WTC11 (cell line): ENCODE data around the gene CFAP100. TPM values are rescaled to one million over a fixed set of nuclear protein-coding genes. Genes with fewer than 3 reads are reported as not detected.

Source experiments
- ATAC-seq: fragments of 200-7000 bp; cut with Tn5 transposase; 2 replicates; pipeline ENCODE4 v1.10.0; 2021; ENCODE audit warnings: mild to moderate bottlenecking, moderate library complexity
- CTCF ChIA-PET: fragments of 300-600 bp; sonication (Branson Sonifier 250); formaldehyde crosslinking; loops from one replicate; lab custom pipeline; 2021; ENCODE audit warnings: antibody characterized with exemption; lab: Charles Lee
- POLR2A ChIA-PET: fragments of 350-600 bp; sonication (Branson Sonifier 250); formaldehyde crosslinking; loops from one replicate; lab custom pipeline; 2021; ENCODE audit warnings: antibody characterized with exemption; lab: Charles Lee
- DNase-seq: peaks from one replicate; pipeline ENCODE4 v3.0.0; 2021; ENCODE audit warnings: low spot score
- H3K27ac Mint-ChIP-seq: 2 replicates; pipeline ENCODE4 v1.8.0; 2021; ENCODE audit warnings: mixed read lengths
- H3K27me3 Mint-ChIP-seq: 2 replicates; pipeline ENCODE4 v1.8.0; 2021; ENCODE audit warnings: low read depth, mild to moderate bottlenecking, moderate library complexity, mixed read lengths
- H3K36me3 Mint-ChIP-seq: 2 replicates; pipeline ENCODE4 v1.8.0; 2021; ENCODE audit warnings: mixed read lengths
- H3K4me1 Mint-ChIP-seq: 2 replicates; pipeline ENCODE4 v1.8.0; 2022; ENCODE audit warnings: mixed read lengths
- H3K4me3 Mint-ChIP-seq: 2 replicates; pipeline ENCODE4 v1.8.0; 2021; ENCODE audit warnings: mild to moderate bottlenecking, moderate library complexity, mixed read lengths
- H3K9me3 Mint-ChIP-seq: 2 replicates; pipeline ENCODE4 v1.8.0; 2021; ENCODE audit warnings: mixed read lengths
- AFF4 ChIP-seq: sonication (generic); formaldehyde crosslinking; IDR thresholded peaks from 2 replicates; pipeline ENCODE4 v1.8.1; 2023; ENCODE audit warnings: mild to moderate bottlenecking, missing genetic modification reagents, borderline replicate concordance
- CREB1 ChIP-seq: sonication (generic); formaldehyde crosslinking; IDR thresholded peaks from 2 replicates; pipeline ENCODE4 v1.8.0; 2023; ENCODE audit warnings: mild to moderate bottlenecking, missing genetic modification reagents
- ERG ChIP-seq: fragments of 250-450 bp; sonication (Bioruptor Pico); IDR thresholded peaks from 2 replicates; pipeline ENCODE4 v1.8.0; 2021; ENCODE audit warnings: mild to moderate bottlenecking
- FOXP1 ChIP-seq: sonication (generic); formaldehyde crosslinking; IDR thresholded peaks from 2 replicates; pipeline ENCODE4 v1.8.0; 2022; ENCODE audit warnings: missing genetic modification reagents, mild to moderate bottlenecking, moderate library complexity, borderline replicate concordance
- GRHL2 ChIP-seq: fragments of 250-450 bp; sonication (Bioruptor Pico); IDR thresholded peaks from 2 replicates; pipeline ENCODE4 v1.8.0; 2022; ENCODE audit warnings: mild to moderate bottlenecking, moderate library complexity; ENCODE audit not compliant: insufficient replicate concordance, severe bottlenecking
- JAZF1 ChIP-seq: fragments of 250-450 bp; sonication (Bioruptor Pico); IDR thresholded peaks from 2 replicates; pipeline ENCODE4 v1.9.0; 2021; ENCODE audit warnings: moderate library complexity, mild to moderate bottlenecking, inconsistent platforms
- MYBL2 ChIP-seq: sonication (generic); formaldehyde crosslinking; IDR thresholded peaks from 2 replicates; pipeline ENCODE4 v1.8.1; 2023; ENCODE audit warnings: mild to moderate bottlenecking, moderate library complexity, missing genetic modification reagents
- NFE2L1 ChIP-seq: sonication (generic); formaldehyde crosslinking; IDR thresholded peaks from 2 replicates; pipeline ENCODE4 v1.8.1; 2023; ENCODE audit warnings: missing genetic modification reagents
- NFYB ChIP-seq: sonication (generic); formaldehyde crosslinking; conservative IDR thresholded peaks from 2 replicates; pipeline ENCODE4 v1.8.0; 2022; ENCODE audit warnings: low read depth, missing genetic modification reagents
- OVOL2 ChIP-seq: fragments of 250-450 bp; sonication (Bioruptor Pico); IDR thresholded peaks from 2 replicates; pipeline ENCODE4 v1.9.0; 2021; ENCODE audit warnings: mild to moderate bottlenecking, borderline replicate concordance
- PRRX2 ChIP-seq: fragments of 250-450 bp; sonication (Bioruptor Pico); IDR thresholded peaks from 2 replicates; pipeline ENCODE4 v1.8.0; 2021; ENCODE audit warnings: mild to moderate bottlenecking
- RELA ChIP-seq: sonication (generic); formaldehyde crosslinking; IDR thresholded peaks from 2 replicates; pipeline ENCODE4 v1.8.1; 2022; ENCODE audit warnings: missing genetic modification reagents, mild to moderate bottlenecking, borderline replicate concordance
- SMAD4 ChIP-seq: sonication (generic); formaldehyde crosslinking; IDR thresholded peaks from 2 replicates; pipeline ENCODE4 v1.8.0; 2022; ENCODE audit warnings: mild to moderate bottlenecking, missing genetic modification reagents
- TCF7 ChIP-seq: sonication (generic); formaldehyde crosslinking; IDR thresholded peaks from 2 replicates; pipeline ENCODE4 v1.8.0; 2022; ENCODE audit warnings: mild to moderate bottlenecking, low read depth, missing genetic modification reagents, moderate library complexity
- TEAD1 ChIP-seq: sonication (generic); formaldehyde crosslinking; IDR thresholded peaks from 2 replicates; pipeline ENCODE4 v1.8.0; 2022; ENCODE audit warnings: mild to moderate bottlenecking, missing genetic modification reagents
- TP53 ChIP-seq: sonication (generic); formaldehyde crosslinking; IDR thresholded peaks from 2 replicates; pipeline ENCODE4 v1.8.1; 2023; ENCODE audit warnings: mild to moderate bottlenecking, missing genetic modification reagents
- ZNF121 ChIP-seq: sonication (generic); formaldehyde crosslinking; IDR thresholded peaks from 2 replicates; pipeline ENCODE4 v1.8.0; 2023; ENCODE audit warnings: missing genetic modification reagents
- ZNF396 ChIP-seq: fragments of 250-450 bp; sonication (Bioruptor Pico); IDR thresholded peaks from 2 replicates; pipeline ENCODE4 v1.8.0; 2021; ENCODE audit warnings: mild to moderate bottlenecking, moderate library complexity, borderline replicate concordance
- total RNA-seq: library from RNA; stranded (reverse); gene quantifications from 3 replicates; pipeline ENCODE4 v1.2.3, GENCODE V29; 2021
- TF ChIP-seq, protein P1 (sequence below): fragments of 250-450 bp; sonication (Bioruptor Pico); IDR thresholded peaks from 2 replicates; pipeline ENCODE4 v1.9.0; 2021; ENCODE audit warnings: moderate library complexity, mild to moderate bottlenecking, inconsistent platforms, borderline replicate concordance
- TF ChIP-seq, protein P2 (sequence below): sonication (generic); formaldehyde crosslinking; IDR thresholded peaks from 2 replicates; pipeline ENCODE4 v1.8.1; 2023; ENCODE audit warnings: mild to moderate bottlenecking, moderate library complexity, missing genetic modification reagents
- TF ChIP-seq, protein P3 (sequence below): fragments of 200-600 bp; IDR thresholded peaks from 2 replicates; pipeline ENCODE4 v1.8.0; 2022; ENCODE audit warnings: antibody characterized with exemption

The CFAP100 gene
- total RNA-seq, 1 experiment from 2014 or later = not detected

DNA sequence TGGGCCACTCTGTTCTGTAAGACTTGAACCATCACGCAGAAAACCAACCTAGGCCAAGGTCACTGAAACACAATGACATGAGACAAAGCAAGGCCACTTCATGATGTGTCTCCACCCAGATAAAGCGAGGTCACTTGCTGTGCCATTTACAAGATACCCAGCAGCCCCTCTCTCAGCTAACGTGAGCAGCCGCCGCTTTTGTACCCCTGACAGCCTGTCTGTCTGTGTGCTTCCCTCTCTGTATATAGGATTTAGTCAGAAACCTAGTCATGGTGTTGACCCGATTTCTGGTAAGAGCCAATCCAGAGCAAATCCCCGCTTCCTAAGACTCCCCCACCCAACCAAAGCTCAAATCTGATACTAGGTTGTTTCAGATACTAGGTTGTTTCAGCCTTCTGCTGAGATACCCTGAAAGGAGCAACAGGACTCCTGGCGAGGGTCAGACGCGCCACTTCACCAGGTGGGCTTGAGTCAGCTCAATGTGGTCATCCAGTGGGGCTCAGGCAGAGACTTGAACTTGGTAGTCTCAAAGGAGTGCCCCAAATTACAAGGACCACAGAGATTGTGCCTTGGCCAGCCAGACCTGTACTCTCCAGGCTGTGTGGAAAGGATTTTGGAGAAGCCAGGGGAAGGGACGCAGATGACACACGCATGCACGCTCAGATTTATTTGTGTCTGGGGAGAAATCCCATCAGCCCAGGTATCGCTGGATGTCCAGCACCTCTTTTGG is 84.0 kb downstream of the CFAP100 start (continued):
- TF ChIP-seq NFYB (no peak), TP53 (CRISPR knock-in tag) (no peak), JAZF1 (no peak)

DNA sequence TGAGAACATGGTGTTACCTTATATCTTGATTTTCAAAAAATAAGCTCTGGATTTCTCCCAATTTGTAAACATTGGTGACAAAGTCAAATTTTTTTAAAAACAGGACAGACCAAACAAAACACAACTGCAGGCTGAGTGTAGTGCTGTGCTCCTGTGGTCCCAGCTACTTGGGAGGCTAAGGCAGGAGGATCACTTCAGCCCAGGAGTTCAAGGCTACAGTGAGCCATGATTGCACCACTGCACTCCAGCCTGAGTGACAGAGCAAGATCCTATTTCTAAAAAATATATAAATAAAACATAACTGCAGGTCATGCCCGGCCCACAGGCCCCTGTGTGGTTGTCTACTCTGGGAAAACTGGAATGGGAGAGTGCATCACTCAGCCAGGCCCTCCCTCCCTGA is 84.9 kb downstream of the CFAP100 start:
- no peak overlapping the region for H3K27ac Mint-ChIP-seq
- DNase-seq = no peak
- CTCF ChIA-PET = no interaction called here
- TF ChIP-seq GRHL2 (CRISPR knock-in tag) (no peak), CREB1 (CRISPR knock-in tag) (no peak), JAZF1 (no peak)
- TF ChIP-seq, protein P1, sequence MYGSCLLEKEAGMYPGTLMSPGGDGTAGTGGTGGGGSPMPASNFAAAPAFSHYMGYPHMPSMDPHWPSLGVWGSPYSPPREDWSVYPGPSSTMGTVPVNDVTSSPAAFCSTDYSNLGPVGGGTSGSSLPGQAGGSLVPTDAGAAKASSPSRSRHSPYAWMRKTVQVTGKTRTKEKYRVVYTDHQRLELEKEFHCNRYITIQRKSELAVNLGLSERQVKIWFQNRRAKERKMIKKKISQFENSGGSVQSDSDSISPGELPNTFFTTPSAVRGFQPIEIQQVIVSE (CRISPR knock-in tag) = no peak
- TF ChIP-seq, protein P2, sequence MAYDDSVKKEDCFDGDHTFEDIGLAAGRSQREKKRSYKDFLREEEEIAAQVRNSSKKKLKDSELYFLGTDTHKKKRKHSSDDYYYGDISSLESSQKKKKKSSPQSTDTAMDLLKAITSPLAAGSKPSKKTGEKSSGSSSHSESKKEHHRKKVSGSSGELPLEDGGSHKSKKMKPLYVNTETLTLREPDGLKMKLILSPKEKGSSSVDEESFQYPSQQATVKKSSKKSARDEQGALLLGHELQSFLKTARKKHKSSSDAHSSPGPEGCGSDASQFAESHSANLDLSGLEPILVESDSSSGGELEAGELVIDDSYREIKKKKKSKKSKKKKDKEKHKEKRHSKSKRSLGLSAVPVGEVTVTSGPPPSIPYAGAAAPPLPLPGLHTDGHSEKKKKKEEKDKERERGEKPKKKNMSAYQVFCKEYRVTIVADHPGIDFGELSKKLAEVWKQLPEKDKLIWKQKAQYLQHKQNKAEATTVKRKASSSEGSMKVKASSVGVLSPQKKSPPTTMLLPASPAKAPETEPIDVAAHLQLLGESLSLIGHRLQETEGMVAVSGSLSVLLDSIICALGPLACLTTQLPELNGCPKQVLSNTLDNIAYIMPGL = no peak
- TF ChIP-seq, all 79 proteins: peak for 0
- Mint-ChIP-seq H3K36me3 (no peaks in the 10 kb centered on the region), H3K27me3 (no peaks in the 10 kb centered on the region; the same call in 1 of the 2 replicates), H3K9me3 (no peaks in the 10 kb centered on the region), H3K4me1 (peaks cover 22% of the 10 kb centered on the region), H3K4me3 (no peak overlapping the region)
- POLR2A ChIA-PET = no interaction called here
- no peak for ATAC-seq

GRCh38 chr3:126480206-126480605 is 85.5 kb downstream of the CFAP100 start:
- no peak overlapping the region for H3K4me3 Mint-ChIP-seq
- CTCF ChIA-PET = no interaction called here
- H3K27ac Mint-ChIP-seq = no peak overlapping the region
- no peaks in the 10 kb centered on the region for H3K9me3 Mint-ChIP-seq
- TF ChIP-seq PRRX2 (no peak), ZNF121 (CRISPR knock-in tag) (no peak), NFE2L1 (no peak), MYBL2 (CRISPR knock-in tag) (no peak), TCF7 (CRISPR knock-in tag) (no peak), AFF4 (CRISPR knock-in tag) (no peak), OVOL2 (CRISPR knock-in tag) (no peak), ZNF396 (CRISPR knock-in tag) (no peak), SMAD4 (CRISPR knock-in tag) (no peak), TEAD1 (CRISPR knock-in tag) (no peak), FOXP1 (no peak), RELA (CRISPR knock-in tag) (no peak), ERG (CRISPR knock-in tag) (no peak)
- TF ChIP-seq, protein P3, sequence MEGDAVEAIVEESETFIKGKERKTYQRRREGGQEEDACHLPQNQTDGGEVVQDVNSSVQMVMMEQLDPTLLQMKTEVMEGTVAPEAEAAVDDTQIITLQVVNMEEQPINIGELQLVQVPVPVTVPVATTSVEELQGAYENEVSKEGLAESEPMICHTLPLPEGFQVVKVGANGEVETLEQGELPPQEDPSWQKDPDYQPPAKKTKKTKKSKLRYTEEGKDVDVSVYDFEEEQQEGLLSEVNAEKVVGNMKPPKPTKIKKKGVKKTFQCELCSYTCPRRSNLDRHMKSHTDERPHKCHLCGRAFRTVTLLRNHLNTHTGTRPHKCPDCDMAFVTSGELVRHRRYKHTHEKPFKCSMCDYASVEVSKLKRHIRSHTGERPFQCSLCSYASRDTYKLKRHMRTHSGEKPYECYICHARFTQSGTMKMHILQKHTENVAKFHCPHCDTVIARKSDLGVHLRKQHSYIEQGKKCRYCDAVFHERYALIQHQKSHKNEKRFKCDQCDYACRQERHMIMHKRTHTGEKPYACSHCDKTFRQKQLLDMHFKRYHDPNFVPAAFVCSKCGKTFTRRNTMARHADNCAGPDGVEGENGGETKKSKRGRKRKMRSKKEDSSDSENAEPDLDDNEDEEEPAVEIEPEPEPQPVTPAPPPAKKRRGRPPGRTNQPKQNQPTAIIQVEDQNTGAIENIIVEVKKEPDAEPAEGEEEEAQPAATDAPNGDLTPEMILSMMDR = no peak
- TF ChIP-seq, protein P1 (CRISPR knock-in tag) = no peak
- TF ChIP-seq, all 79 proteins: peak for 0
- H3K27me3 Mint-ChIP-seq = no peaks in the 10 kb centered on the region; the same call in 1 of the 2 replicates
- POLR2A ChIA-PET = interaction anchor here (0.5 kb wide), 1 partner anchor 181 kb away, joined by 3 read pairs; no protein-coding TSS in a partner anchor
- DNase-seq = no peak
- no peaks in the 10 kb centered on the region for H3K36me3 Mint-ChIP-seq
- peaks cover 27% of the 10 kb centered on the region for H3K4me1 Mint-ChIP-seq
- no peak for ATAC-seq
